ENCODE data around the gene OSTM1.
"Not testable (repeated sequence)": the region's sequence is repeated elsewhere in the genome, so short reads cannot be mapped to it uniquely, and the experiment has no call there.

The OSTM1 gene

GRCh38 chr6:108016283-108016682 is 58.3 kb downstream of the OSTM1 start:
- DNase-seq; H3K4me1 Mint-ChIP-seq (ENCODE audit: low read depth); H3K27ac Mint-ChIP-seq; H3K36me3 Mint-ChIP-seq (ENCODE audit: low read depth); H3K27me3 Mint-ChIP-seq; H3K4me3 Mint-ChIP-seq; H3K9me3 Mint-ChIP-seq: not testable (repeated sequence)

- H3K27ac Mint-ChIP-seq = no peak overlapping the region
- H3K4me1 Mint-ChIP-seq (ENCODE audit: low read depth) = no peaks in the 10 kb centered on the region
- no peak for DNase-seq
- peaks cover 2% of the 10 kb centered on the region for H3K27me3 Mint-ChIP-seq
- H3K36me3 Mint-ChIP-seq (ENCODE audit: low read depth) = peaks cover 7% of the 10 kb centered on the region
- peaks cover 11% of the 10 kb centered on the region for H3K9me3 Mint-ChIP-seq
- H3K4me3 Mint-ChIP-seq = no peak overlapping the region
Measured at GRCh38 chr6:108013787-108014439, 60.6 kb downstream of the OSTM1 start.

GRCh38 chr6:108009894-108010293 is 64.6 kb downstream of the OSTM1 start:
- Mint-ChIP-seq H3K9me3 (peaks cover 12% of the 10 kb centered on the region), H3K4me3 (no peak overlapping the region), H3K4me1 (ENCODE audit: low read depth) (no peaks in the 10 kb centered on the region), H3K27me3 (peaks cover 3% of the 10 kb centered on the region), H3K27ac (no peak overlapping the region), H3K36me3 (ENCODE audit: low read depth) (peaks cover 5% of the 10 kb centered on the region)
- no peak for DNase-seq

- not testable (repeated sequence) for H3K36me3 Mint-ChIP-seq (ENCODE audit: low read depth); H3K4me3 Mint-ChIP-seq; DNase-seq; H3K27ac Mint-ChIP-seq; H3K27me3 Mint-ChIP-seq; H3K4me1 Mint-ChIP-seq (ENCODE audit: low read depth)
- H3K9me3 Mint-ChIP-seq = peaks cover 12% of the 10 kb centered on the region
Measured at GRCh38 chr6:108009258-108009657, 65.3 kb downstream of the OSTM1 start.

- peaks cover 5% of the 10 kb centered on the region for H3K36me3 Mint-ChIP-seq (ENCODE audit: low read depth)
Measured at GRCh38 chr6:108008363-108008762, 66.2 kb downstream of the OSTM1 start.

GRCh38 chr6:108005961-108006360 is 68.6 kb downstream of the OSTM1 start:
- no peak overlapping the region for H3K27ac Mint-ChIP-seq
- no peak overlapping the region for H3K4me3 Mint-ChIP-seq
- no peak for DNase-seq
- H3K4me1 Mint-ChIP-seq (ENCODE audit: low read depth) = no peaks in the 10 kb centered on the region
- peaks cover 10% of the 10 kb centered on the region for H3K9me3 Mint-ChIP-seq
- peaks cover 3% of the 10 kb centered on the region for H3K27me3 Mint-ChIP-seq
- H3K36me3 Mint-ChIP-seq (ENCODE audit: low read depth) = peaks cover 5% of the 10 kb centered on the region

More at GRCh38 chr6:108008363-108008762, 66.2 kb downstream of the OSTM1 start:
- Mint-ChIP-seq H3K4me1 (ENCODE audit: low read depth) (no peaks in the 10 kb centered on the region), H3K27ac (no peak overlapping the region), H3K9me3 (peaks cover 12% of the 10 kb centered on the region), H3K4me3 (no peak overlapping the region), H3K27me3 (peaks cover 3% of the 10 kb centered on the region)
- DNase-seq = no peak

- H3K4me1 Mint-ChIP-seq (ENCODE audit: low read depth) = no peaks in the 10 kb centered on the region
- peaks cover 5% of the 10 kb centered on the region for H3K36me3 Mint-ChIP-seq (ENCODE audit: low read depth)
- H3K4me3 Mint-ChIP-seq = no peak overlapping the region
- H3K27me3 Mint-ChIP-seq = peaks cover 3% of the 10 kb centered on the region
- no peak overlapping the region for H3K27ac Mint-ChIP-seq
- peaks cover 10% of the 10 kb centered on the region for H3K9me3 Mint-ChIP-seq
- DNase-seq = no peak
Measured at GRCh38 chr6:108004861-108005260, 69.7 kb downstream of the OSTM1 start.

- no peaks in the 10 kb centered on the region for H3K4me1 Mint-ChIP-seq (ENCODE audit: low read depth)
- H3K27ac Mint-ChIP-seq = no peak overlapping the region
- no peaks in the 10 kb centered on the region for H3K9me3 Mint-ChIP-seq
- DNase-seq = no peak
- no peaks in the 10 kb centered on the region for H3K36me3 Mint-ChIP-seq (ENCODE audit: low read depth)
- no peaks in the 10 kb centered on the region for H3K27me3 Mint-ChIP-seq
- no peak overlapping the region for H3K4me3 Mint-ChIP-seq
Measured at GRCh38 chr6:108002365-108003221, 71.9 kb downstream of the OSTM1 start.

- Mint-ChIP-seq H3K4me1 (ENCODE audit: low read depth) (no peaks in the 10 kb centered on the region), H3K36me3 (ENCODE audit: low read depth) (no peaks in the 10 kb centered on the region)
Measured at GRCh38 chr6:108001696-108002231, 72.8 kb downstream of the OSTM1 start.

GRCh38 chr6:108000259-108000658 is 74.3 kb downstream of the OSTM1 start:
- not testable (repeated sequence) for H3K4me1 Mint-ChIP-seq (ENCODE audit: low read depth); DNase-seq; H3K27me3 Mint-ChIP-seq; H3K4me3 Mint-ChIP-seq; H3K36me3 Mint-ChIP-seq (ENCODE audit: low read depth); H3K27ac Mint-ChIP-seq; H3K9me3 Mint-ChIP-seq

More at GRCh38 chr6:108001696-108002231, 72.8 kb downstream of the OSTM1 start:
- Mint-ChIP-seq H3K9me3 (no peaks in the 10 kb centered on the region), H3K27me3 (no peaks in the 10 kb centered on the region), H3K27ac (no peak overlapping the region), H3K4me3 (no peak overlapping the region)
- DNase-seq = no peak

- DNase-seq = no peak
- Mint-ChIP-seq H3K4me3 (no peak overlapping the region), H3K4me1 (ENCODE audit: low read depth) (no peaks in the 10 kb centered on the region), H3K27me3 (no peaks in the 10 kb centered on the region), H3K36me3 (ENCODE audit: low read depth) (no peaks in the 10 kb centered on the region), H3K9me3 (no peaks in the 10 kb centered on the region), H3K27ac (no peak overlapping the region)
Measured at GRCh38 chr6:107999341-107999740, 75.2 kb downstream of the OSTM1 start.

GRCh38 chr6:107991772-107992550 is 82.6 kb downstream of the OSTM1 start:
- Mint-ChIP-seq H3K4me3 (no peak overlapping the region), H3K27me3 (no peaks in the 10 kb centered on the region), H3K4me1 (ENCODE audit: low read depth) (peaks cover 2% of the 10 kb centered on the region), H3K36me3 (ENCODE audit: low read depth) (no peaks in the 10 kb centered on the region), H3K9me3 (no peaks in the 10 kb centered on the region), H3K27ac (no peak overlapping the region)
- DNase-seq = no peak

All from activated T-cell treated with anti-CD3 and anti-CD28 coated beads, Interleukin-2, amount 50 U/mL, for 24 hours (primary cell).